MM.1S (cell line): ENCODE results near the gene COL6A5.

ENCODE experiments used
- EZH2 ChIP-seq: fragments of 300-600 bp; sonication (generic); optimal IDR thresholded peaks from 2 replicates; pipeline ENCODE3; 2017; ENCODE audit warnings: low read depth, mild to moderate bottlenecking, antibody characterized with exemption, low read length, mixed read lengths
- TF ChIP-seq, protein P1 (sequence below): fragments of 300-600 bp; sonication (generic); IDR thresholded peaks from 2 replicates; pipeline ENCODE4 v1.5.1; 2016; ENCODE audit warnings: antibody characterized with exemption, low read length, mixed read lengths

DNA sequence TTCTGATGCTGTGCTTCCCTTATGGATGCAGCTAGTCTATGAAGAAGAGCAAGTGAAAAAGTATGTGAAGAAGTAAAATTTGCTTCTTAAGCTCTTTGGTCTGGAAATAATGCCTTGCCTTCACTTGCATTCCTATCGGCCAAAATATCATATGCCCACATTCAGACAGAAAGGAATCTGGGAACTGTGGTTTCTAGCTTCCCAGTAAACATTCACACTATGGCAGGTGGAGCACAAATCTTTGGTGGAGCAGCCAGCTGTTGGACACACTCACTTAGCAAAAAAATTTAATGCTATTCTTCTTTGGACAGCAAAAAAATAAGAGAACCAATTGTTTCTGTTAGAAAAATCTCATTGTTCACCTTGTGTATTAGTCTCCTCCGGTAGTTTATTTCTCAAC is 159.2 kb downstream of the COL6A5 start:
- TF ChIP-seq, protein P1, sequence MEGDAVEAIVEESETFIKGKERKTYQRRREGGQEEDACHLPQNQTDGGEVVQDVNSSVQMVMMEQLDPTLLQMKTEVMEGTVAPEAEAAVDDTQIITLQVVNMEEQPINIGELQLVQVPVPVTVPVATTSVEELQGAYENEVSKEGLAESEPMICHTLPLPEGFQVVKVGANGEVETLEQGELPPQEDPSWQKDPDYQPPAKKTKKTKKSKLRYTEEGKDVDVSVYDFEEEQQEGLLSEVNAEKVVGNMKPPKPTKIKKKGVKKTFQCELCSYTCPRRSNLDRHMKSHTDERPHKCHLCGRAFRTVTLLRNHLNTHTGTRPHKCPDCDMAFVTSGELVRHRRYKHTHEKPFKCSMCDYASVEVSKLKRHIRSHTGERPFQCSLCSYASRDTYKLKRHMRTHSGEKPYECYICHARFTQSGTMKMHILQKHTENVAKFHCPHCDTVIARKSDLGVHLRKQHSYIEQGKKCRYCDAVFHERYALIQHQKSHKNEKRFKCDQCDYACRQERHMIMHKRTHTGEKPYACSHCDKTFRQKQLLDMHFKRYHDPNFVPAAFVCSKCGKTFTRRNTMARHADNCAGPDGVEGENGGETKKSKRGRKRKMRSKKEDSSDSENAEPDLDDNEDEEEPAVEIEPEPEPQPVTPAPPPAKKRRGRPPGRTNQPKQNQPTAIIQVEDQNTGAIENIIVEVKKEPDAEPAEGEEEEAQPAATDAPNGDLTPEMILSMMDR = no peak
- TF ChIP-seq EZH2 = no peak
